ENCODE data around the gene NSD2.

NSD2 gene

GRCh38 chr4:1948892-1949436 is 77.8 kb downstream of the NSD2 start:
- DNase-seq: no peak

GRCh38 chr4:1950369-1950768 is 79.2 kb downstream of the NSD2 start:
- no peak for DNase-seq

GRCh38 chr4:1952058-1952700 is 81.0 kb downstream of the NSD2 start:
- DNase-seq: no peak

GRCh38 chr4:1952719-1953118 is 81.5 kb downstream of the NSD2 start:
- DNase-seq: no peak

- no peak for DNase-seq
These were observed 82.1 kb downstream of the NSD2 start for GRCh38 chr4:1953335-1953734.

- no peak for DNase-seq
These were observed 85.4 kb downstream of the NSD2 start for GRCh38 chr4:1956631-1957030.

- no peak for DNase-seq
These were observed 87.3 kb downstream of the NSD2 start for GRCh38 chr4:1958276-1959103.

- DNase-seq: no peak
These were observed 87.9 kb downstream of the NSD2 start for GRCh38 chr4:1959104-1959384.

GRCh38 chr4:1960170-1960825 is 89.1 kb downstream of the NSD2 start:
- no peak for DNase-seq

GRCh38 chr4:1961038-1961437 is 89.8 kb downstream of the NSD2 start:
- no peak for DNase-seq

- DNase-seq: no peak
These were observed 90.4 kb downstream of the NSD2 start for GRCh38 chr4:1961563-1961962.

GRCh38 chr4:1962980-1963379 is 91.8 kb downstream of the NSD2 start:
- no peak for DNase-seq

GRCh38 chr4:1964443-1964842 is 93.2 kb downstream of the NSD2 start:
- no peak for DNase-seq

- no peak for DNase-seq
These were observed 93.8 kb downstream of the NSD2 start for GRCh38 chr4:1964971-1965370.

GRCh38 chr4:1967512-1968149 is 96.4 kb downstream of the NSD2 start:
- no peak for DNase-seq

- no peak for DNase-seq
These were observed 97.6 kb downstream of the NSD2 start for GRCh38 chr4:1968686-1969295.

GRCh38 chr4:1969928-1970723 is 98.9 kb downstream of the NSD2 start:
- DNase-seq: no peak

GRCh38 chr4:1970926-1971325 is 99.7 kb downstream of the NSD2 start:
- no peak for DNase-seq

- DNase-seq: no peak
These were observed 100.4 kb downstream of the NSD2 start for GRCh38 chr4:1971456-1972200.

- DNase-seq: no peak
These were observed 101.2 kb downstream of the NSD2 start for GRCh38 chr4:1972414-1972813.

- no peak for DNase-seq
These were observed 102.0 kb downstream of the NSD2 start for GRCh38 chr4:1973218-1973617.
